Right atrium auricular region (tissue), 2 donors: Measurements from ENCODE around the gene LYZL1. TPM values are rescaled to one million over a fixed set of nuclear protein-coding genes. Genes with fewer than 3 reads are reported as not detected.
"Not testable (repeated sequence)": the region's sequence is repeated elsewhere in the genome, so short reads cannot be mapped to it uniquely, and the experiment has no call there.

Experiments used
- DNase-seq: peaks from one replicate; pipeline ENCODE4 v3.0.0-alpha.2; 2019; ENCODE audit warnings: low spot score
- H3K27ac ChIP-seq, 2 donors: fragments of 200-600 bp; sonication (generic); 1 replicate in 1 of 2; 2 replicates in 1 of 2; pipeline ENCODE4 v1.5.1; 2016 to 2019
- H3K27me3 ChIP-seq, 2 donors: fragments of 200-600 bp; sonication (generic); one replicate each; pipeline versions ENCODE4 v1.5.1 to v1.6.0; 2017 to 2019
- H3K36me3 ChIP-seq: fragments of 200-600 bp; sonication (generic); one replicate; pipeline ENCODE4 v1.5.1; 2016
- H3K4me1 ChIP-seq, 2 donors: fragments of 200-600 bp; sonication (generic); one replicate each; pipeline versions ENCODE4 v1.5.1 to v1.6.0; 2017 to 2019
- H3K4me3 ChIP-seq, 2 donors: fragments of 200-600 bp; sonication (generic); 1 replicate in 1 of 2; 2 replicates in 1 of 2; pipeline ENCODE4 v1.5.1; 2017 to 2019; ENCODE audit warnings: mild to moderate bottlenecking in 1 of 2, moderate library complexity in 1 of 2
- H3K9me3 ChIP-seq, 2 donors: fragments of 200-600 bp; sonication (generic); one replicate each; pipeline ENCODE4 v1.5.1; 2019
- total RNA-seq, 2 donors: library from RNA; depleted of rRNA; stranded (reverse); fragments of >200 nt; gene quantifications; one replicate each; pipeline ENCODE4 v1.1.0, GENCODE V29; 2016
- TF ChIP-seq, protein P1 (sequence below), 2 donors: fragments of 200-600 bp; sonication (generic); IDR thresholded peaks; one replicate each; pipeline ENCODE4 v1.5.1; 2019; ENCODE audit warnings: antibody characterized with exemption in 2 of 2

Gene LYZL1
- total RNA-seq = not detected

DNA sequence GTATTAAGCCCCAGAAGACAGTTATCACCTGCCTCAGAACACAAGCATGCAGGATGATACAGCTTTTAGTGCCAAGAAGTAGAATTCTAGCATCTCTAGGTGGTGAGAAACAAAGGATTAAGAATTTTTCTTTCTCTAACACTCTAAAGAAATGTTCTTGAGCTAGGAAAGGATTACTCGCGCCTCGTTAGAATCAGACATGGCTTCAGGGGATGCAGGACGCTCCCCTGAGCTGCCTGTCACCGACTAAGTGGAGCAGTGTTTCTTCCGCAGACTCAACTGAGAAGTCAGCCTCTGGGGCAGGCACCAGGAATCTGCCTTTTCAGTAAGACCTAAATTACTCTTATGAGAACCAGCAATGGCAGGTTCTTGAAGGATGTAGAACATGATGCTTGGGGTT, at the start of gene LYZL1:
TSS of gene LYZL1 (plus strand) at position 165 of the 400 bp plus-strand sequence. CDS start 2,798 bp downstream, outside the sequence.
- not testable (repeated sequence) for H3K9me3 ChIP-seq, H3K4me3 ChIP-seq, H3K36me3 ChIP-seq

DNA sequence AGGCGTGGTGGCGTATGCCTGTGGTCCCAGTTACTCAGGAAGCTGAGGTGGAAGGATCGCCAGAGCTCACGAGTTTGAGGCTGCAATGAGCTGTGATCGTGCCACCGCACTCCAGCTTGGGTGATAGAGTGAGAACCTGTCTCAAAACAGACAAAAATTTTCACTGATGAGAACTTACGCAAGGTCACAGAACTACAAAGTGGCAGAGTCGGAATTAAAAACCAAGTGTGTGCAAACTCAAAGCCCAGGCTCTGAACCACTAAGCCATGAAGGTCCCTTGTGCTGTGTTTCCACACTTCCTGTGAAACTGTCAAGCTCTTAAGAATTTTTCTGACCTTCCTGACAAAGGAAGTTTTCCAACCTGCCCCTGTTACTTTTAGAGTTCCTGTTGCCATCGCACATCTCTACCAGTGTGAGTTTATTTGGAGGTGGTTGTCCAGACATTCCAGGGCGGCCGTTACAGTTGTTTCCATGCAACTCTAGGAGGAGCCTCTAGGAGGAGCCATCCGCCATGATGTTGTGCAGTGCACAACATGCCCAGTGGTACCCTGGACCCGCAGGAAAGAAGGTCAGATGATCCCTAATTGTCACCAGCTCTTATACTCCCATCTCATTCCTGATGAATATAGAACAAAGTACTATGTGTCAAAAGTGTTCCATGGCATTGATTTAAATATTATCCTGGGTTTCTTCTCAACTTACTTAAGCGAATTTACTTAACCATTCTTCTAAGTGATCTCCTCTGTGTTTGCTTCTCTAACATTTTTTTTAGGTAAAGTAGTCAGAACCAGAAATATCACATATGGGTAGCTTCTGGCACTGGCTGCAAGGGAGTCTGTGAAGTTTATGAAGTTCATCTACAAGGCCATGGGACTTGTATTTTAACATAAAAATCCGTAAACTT, 49.0 kb upstream of the LYZL1 start:
- DNase-seq = no peak
- H3K9me3 ChIP-seq = no peaks in the 10 kb centered on the region
- no peaks in the 10 kb centered on the region for H3K4me1 ChIP-seq
- H3K27ac ChIP-seq = no peak overlapping the region
- TF ChIP-seq, protein P1, sequence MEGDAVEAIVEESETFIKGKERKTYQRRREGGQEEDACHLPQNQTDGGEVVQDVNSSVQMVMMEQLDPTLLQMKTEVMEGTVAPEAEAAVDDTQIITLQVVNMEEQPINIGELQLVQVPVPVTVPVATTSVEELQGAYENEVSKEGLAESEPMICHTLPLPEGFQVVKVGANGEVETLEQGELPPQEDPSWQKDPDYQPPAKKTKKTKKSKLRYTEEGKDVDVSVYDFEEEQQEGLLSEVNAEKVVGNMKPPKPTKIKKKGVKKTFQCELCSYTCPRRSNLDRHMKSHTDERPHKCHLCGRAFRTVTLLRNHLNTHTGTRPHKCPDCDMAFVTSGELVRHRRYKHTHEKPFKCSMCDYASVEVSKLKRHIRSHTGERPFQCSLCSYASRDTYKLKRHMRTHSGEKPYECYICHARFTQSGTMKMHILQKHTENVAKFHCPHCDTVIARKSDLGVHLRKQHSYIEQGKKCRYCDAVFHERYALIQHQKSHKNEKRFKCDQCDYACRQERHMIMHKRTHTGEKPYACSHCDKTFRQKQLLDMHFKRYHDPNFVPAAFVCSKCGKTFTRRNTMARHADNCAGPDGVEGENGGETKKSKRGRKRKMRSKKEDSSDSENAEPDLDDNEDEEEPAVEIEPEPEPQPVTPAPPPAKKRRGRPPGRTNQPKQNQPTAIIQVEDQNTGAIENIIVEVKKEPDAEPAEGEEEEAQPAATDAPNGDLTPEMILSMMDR (IDR thresholded peaks at IDR 0.05) = peak in 1 of 2 donors; percentile 47
- H3K27me3 ChIP-seq = no peaks in the 10 kb centered on the region
- H3K36me3 ChIP-seq = no peaks in the 10 kb centered on the region
- H3K4me3 ChIP-seq = no peak overlapping the region

More for the DNA sequence above, at the start of gene LYZL1:
- H3K27me3 ChIP-seq, H3K27ac ChIP-seq, DNase-seq, H3K4me1 ChIP-seq: not testable (repeated sequence)

DNA sequence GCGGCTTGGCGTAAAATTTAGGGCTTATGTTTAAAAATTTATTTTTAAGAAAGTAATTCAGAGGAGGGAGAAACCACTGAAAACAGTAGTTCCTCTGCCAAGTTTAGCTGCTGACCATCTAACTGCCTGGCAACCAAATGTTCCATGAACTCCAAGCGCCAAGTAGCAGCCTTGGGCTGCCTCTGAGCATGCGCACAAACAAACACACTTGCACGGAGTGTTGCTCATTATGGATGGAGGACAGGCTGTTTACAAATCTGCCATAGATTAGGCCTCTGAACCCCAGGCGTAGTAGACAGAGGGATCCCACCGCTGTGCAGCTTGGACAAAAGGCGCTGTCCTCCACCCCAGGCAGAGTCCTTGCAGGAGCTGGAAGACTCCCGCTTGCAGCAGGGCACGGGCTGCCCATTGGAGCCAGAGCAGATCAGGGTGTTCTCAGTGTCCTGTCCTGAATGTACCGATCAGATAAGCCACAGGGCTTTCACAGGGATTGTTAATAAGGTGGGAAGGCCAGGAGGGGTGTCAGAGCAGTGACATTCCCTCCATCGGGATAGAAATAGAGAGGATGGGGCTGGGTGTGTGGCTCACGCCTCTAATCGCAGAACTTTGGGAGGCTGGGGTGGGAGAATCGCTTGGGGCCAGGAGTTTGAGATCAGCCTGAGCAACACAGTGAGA, 47.7 kb upstream of the LYZL1 start:
- DNase-seq = no peak
- Histone ChIP-seq H3K4me3 (no peak overlapping the region), H3K27me3 (no peaks in the 10 kb centered on the region), H3K9me3 (no peaks in the 10 kb centered on the region), H3K27ac (no peak overlapping the region), H3K36me3 (no peaks in the 10 kb centered on the region), H3K4me1 (no peaks in the 10 kb centered on the region)
- TF ChIP-seq, protein P1 (IDR thresholded peaks at IDR 0.05) = no peak

DNA sequence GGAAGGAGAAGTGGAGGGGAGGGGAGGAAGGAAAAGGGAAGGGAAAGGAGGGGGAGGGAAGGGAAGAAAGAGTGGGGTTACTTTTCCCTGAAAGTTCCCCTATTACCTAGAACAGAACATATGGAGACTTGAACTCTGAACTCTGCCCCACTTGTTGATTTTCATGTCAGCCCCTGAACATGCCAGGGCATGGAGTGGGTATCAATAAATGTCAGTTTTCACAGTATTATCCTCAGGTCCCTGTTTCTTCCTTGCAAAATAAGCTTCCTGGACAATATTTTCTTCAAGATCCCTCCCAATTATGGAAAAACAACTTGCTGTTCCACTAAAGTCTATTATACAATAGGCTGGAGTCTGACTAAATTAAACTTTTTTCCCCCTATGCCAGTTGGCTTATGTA, 46.9 kb upstream of the LYZL1 start:
- TF ChIP-seq, protein P1 (IDR thresholded peaks at IDR 0.05) = no peak
- no peaks in the 10 kb centered on the region for H3K9me3 ChIP-seq
- no peak overlapping the region for H3K27ac ChIP-seq
- H3K27me3 ChIP-seq = no peaks in the 10 kb centered on the region
- no peak overlapping the region for H3K4me3 ChIP-seq
- H3K4me1 ChIP-seq = no peaks in the 10 kb centered on the region
- H3K36me3 ChIP-seq = no peaks in the 10 kb centered on the region
- DNase-seq = no peak

DNA sequence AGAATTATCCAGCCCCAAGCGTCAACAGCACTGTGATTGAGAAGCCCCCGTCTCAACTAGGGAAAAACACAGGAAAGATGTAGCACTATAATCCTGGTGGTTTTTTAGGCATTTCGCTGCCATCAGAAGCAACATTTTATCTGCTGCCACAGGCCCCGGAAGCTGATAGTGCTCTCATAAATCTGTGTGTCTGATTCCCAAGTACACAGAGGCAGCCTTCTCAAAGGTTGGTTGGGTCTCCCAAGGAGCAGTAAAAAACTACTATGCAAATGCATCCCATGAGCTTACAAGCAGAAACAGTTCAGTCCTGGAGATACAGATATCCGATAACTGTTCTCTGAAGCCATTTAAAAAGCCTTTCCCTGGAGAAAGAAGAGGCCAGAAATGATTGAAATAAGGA, 45.8 kb upstream of the LYZL1 start:
- Histone ChIP-seq H3K36me3 (no peaks in the 10 kb centered on the region), H3K4me1 (no peaks in the 10 kb centered on the region), H3K27ac (no peak overlapping the region), H3K4me3 (no peak overlapping the region), H3K9me3 (no peaks in the 10 kb centered on the region), H3K27me3 (no peaks in the 10 kb centered on the region)
- DNase-seq = no peak
- TF ChIP-seq, protein P1 (IDR thresholded peaks at IDR 0.05) = no peak

DNA sequence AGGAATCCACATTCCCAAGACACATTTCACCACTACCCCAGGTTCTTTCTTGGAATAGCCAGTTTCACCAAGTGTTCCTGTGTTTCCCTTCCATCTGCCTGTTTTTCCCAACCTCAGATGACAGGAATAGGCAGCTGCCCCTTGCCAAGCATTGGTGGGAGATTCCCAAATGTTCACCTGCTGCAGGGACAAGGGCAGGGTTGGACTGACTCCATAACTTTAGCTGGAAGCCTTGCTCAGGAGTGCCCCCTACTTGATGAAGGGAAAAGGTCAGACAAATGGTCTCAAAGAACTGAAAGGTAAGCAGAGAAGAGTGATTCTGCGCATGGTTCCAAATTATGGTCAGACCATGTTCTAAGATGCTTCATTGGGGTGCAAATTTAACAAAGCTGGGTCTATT, 45.1 kb upstream of the LYZL1 start:
- no peak for DNase-seq
- TF ChIP-seq, protein P1 (IDR thresholded peaks at IDR 0.05) = no peak

More for the DNA sequence above, 45.1 kb upstream of the LYZL1 start:
- H3K36me3 ChIP-seq = no peaks in the 10 kb centered on the region
- H3K4me1 ChIP-seq = no peaks in the 10 kb centered on the region
- H3K27ac ChIP-seq = no peak overlapping the region
- H3K4me3 ChIP-seq = no peak overlapping the region
- no peaks in the 10 kb centered on the region for H3K9me3 ChIP-seq
- H3K27me3 ChIP-seq = no peaks in the 10 kb centered on the region
